ENCODE data around the gene MAJIN.
A peak's percentile ranks its signal among the peaks of the same experiment; 100 is the strongest.

Gene MAJIN

DNA sequence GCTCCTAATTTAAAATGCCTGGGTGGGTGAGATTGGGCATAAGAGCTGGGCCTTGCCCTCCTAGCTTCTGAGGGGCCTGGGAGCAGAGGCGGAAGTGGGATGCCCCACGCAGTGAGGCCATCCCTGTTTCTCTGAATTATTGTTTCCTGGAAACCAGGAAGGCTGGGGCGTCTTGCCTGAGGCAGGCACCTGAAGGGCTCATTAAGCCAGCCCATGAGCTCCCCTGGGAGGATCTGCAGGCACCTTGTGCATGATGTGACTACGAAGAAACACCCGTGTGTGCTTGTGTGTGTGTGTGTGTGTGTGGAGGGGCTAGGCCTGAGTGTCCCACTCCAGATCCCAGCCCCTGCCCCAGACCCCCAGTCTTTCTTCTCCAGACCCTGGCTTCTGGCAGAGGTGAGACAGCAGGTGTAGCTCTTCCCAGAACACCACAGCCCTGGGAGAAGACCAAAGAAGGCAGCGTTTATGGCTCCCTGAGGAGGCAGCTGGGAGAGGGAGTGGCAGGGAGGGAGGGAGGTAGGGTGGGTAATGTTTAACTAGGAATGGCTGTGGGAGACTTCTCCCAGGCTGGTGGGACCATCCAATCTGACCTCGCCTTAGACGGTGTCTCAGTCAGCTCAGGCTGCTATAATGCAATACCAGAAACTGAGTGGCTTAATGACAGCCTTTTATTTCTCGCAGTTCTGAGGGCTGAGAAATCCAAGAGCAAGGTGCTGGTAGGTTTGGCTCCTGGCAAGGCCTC is 27.0 kb upstream of the MAJIN start:
- TF ChIP-seq CEBPB (IDR thresholded peaks at IDR 0.05), result no peak
- TF ChIP-seq TEAD4 (IDR thresholded peaks at IDR 0.05), result no peak

DNA sequence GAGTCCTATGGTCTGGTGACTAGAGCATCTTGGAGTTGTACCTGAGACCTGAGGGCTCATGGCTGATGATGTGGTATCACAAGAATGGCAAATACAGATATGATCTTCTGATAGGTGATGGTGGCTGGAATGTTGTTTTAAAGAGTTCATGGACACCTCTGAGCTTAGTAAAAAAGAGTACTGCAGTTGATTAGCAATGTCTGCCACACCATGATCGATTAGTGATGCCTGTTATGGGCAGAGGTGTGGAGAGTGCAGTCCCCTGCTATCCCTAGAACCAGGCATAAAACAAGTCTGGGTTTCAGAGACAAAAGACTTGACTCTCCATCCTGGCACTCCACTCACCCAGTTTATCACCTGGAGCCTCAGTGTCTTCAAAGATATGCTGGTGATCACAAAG is 26.2 kb upstream of the MAJIN start:
- TF ChIP-seq YY1 (IDR thresholded peaks at IDR 0.05; ENCODE audit: low read depth) (peak; percentile 47; the same call in 1 of the 2 replicates), TEAD4 (IDR thresholded peaks at IDR 0.05) (no peak)

DNA sequence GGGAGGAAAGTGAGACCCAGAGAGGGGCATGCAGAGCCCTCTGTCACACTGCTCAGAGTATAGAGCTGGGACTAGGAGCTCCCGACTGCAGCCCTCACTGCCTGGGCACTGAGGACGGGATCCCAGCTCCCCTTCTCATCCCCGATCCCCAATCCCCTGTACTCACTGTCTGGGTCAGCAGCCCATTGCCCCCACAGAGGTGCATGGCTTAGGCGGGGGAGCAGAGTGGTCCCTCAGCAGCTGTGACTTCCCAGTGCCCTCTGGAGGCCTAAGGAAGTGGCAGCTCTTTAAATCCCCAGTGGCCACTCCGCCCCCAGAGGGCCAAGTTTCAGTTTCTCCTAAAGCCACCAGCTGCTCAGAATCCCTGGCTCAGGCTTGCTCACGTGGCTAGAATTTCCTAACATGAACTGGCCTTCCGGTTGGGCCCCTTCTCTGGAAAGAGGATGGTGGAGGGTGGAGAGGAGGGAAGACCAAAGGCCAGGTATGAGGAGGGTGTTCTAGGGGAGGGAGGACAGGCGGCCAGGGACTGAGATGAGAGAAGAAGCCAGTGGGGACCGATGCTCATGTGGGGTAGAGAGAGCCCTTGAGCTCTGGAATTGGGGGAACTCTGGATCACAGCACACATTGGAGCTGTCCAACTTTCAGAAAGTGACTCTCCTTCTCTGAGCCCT is 24.9 kb upstream of the MAJIN start, which contains the start of gene BATF2:
Gene BATF2 (minus strand): TSS at position 262 of the 671 bp plus-strand sequence. CDS start 57 bp downstream, at position 205.
- TF ChIP-seq RAD21 (IDR thresholded peaks at IDR 0.05; ENCODE audit: low read depth) (peak; percentile 62), ZBTB7A (IDR thresholded peaks at IDR 0.05; ENCODE audit: low read depth) (no peak)
- TF ChIP-seq, protein P1, sequence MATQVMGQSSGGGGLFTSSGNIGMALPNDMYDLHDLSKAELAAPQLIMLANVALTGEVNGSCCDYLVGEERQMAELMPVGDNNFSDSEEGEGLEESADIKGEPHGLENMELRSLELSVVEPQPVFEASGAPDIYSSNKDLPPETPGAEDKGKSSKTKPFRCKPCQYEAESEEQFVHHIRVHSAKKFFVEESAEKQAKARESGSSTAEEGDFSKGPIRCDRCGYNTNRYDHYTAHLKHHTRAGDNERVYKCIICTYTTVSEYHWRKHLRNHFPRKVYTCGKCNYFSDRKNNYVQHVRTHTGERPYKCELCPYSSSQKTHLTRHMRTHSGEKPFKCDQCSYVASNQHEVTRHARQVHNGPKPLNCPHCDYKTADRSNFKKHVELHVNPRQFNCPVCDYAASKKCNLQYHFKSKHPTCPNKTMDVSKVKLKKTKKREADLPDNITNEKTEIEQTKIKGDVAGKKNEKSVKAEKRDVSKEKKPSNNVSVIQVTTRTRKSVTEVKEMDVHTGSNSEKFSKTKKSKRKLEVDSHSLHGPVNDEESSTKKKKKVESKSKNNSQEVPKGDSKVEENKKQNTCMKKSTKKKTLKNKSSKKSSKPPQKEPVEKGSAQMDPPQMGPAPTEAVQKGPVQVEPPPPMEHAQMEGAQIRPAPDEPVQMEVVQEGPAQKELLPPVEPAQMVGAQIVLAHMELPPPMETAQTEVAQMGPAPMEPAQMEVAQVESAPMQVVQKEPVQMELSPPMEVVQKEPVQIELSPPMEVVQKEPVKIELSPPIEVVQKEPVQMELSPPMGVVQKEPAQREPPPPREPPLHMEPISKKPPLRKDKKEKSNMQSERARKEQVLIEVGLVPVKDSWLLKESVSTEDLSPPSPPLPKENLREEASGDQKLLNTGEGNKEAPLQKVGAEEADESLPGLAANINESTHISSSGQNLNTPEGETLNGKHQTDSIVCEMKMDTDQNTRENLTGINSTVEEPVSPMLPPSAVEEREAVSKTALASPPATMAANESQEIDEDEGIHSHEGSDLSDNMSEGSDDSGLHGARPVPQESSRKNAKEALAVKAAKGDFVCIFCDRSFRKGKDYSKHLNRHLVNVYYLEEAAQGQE (IDR thresholded peaks at IDR 0.05; ENCODE audit: low read depth), result peak; percentile 66
- TF ChIP-seq, protein P2, sequence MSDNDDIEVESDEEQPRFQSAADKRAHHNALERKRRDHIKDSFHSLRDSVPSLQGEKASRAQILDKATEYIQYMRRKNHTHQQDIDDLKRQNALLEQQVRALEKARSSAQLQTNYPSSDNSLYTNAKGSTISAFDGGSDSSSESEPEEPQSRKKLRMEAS (IDR thresholded peaks at IDR 0.05), result no peak
- TF ChIP-seq, protein P3, sequence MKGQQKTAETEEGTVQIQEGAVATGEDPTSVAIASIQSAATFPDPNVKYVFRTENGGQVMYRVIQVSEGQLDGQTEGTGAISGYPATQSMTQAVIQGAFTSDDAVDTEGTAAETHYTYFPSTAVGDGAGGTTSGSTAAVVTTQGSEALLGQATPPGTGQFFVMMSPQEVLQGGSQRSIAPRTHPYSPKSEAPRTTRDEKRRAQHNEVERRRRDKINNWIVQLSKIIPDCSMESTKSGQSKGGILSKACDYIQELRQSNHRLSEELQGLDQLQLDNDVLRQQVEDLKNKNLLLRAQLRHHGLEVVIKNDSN (IDR thresholded peaks at IDR 0.05), result peak; percentile 77

DNA sequence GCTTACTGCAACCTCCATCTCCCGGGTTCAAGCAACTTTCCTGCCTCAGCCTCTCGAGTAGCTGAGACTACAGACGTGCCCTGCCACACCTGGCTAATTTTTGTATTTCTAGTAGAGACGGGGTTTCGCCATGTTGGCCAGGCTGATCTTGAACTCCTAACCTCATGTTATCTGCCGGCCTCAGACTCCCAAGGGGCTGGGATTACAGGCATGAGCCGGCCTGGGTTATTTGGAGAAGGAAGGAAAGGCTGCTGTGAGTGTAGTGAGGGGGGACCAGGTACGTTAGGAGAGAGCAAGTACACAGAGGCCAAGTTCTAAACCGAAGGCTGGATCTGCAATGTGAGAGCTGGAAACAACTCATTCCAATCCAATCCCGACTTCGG is 24.4 kb upstream of the MAJIN start:
- TF ChIP-seq, protein P2 (IDR thresholded peaks at IDR 0.05), result no peak
- no peak for TF ChIP-seq FOXM1 (IDR thresholded peaks at IDR 0.05; ENCODE audit: borderline replicate concordance, low read depth)
- TF ChIP-seq YY1 (IDR thresholded peaks at IDR 0.05; ENCODE audit: low read depth), result no peak
- TF ChIP-seq NFIC (IDR thresholded peaks at IDR 0.05), result no peak
- no peak for TF ChIP-seq CEBPB (IDR thresholded peaks at IDR 0.05)
- no peak for TF ChIP-seq CREB1 (IDR thresholded peaks at IDR 0.05; ENCODE audit: low read depth)
- no peak for TF ChIP-seq RAD21 (IDR thresholded peaks at IDR 0.05; ENCODE audit: low read depth)
- TF ChIP-seq, protein P3 (IDR thresholded peaks at IDR 0.05), result no peak
- TF ChIP-seq ZBTB7A (IDR thresholded peaks at IDR 0.05; ENCODE audit: low read depth), result no peak
- TF ChIP-seq EP300 (IDR thresholded peaks at IDR 0.05; ENCODE audit: borderline replicate concordance), result no peak
- no peak for TF ChIP-seq TEAD4 (IDR thresholded peaks at IDR 0.05)

DNA sequence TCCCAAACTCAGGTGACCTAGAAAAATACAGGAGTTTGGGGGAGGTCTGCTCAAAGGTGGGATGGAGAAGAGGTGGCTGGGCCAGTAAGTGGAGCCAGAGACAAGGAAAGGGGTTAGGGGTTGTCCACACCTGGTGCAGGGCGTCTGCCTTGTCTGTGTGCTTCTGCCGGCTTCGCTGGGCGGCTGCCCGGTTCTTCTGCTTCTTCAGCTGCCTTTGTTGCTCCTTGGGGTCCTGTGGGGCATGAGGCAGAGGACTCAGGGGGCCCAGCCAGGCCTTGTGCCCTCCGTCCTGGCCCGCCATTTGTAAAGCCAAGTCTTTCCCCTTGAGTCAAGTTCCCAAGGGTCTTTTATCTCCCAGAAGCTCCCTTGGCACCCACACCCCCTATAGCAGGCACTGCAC is 22.4 kb upstream of the MAJIN start:
- no peak for TF ChIP-seq RAD21 (IDR thresholded peaks at IDR 0.05; ENCODE audit: low read depth)
- TF ChIP-seq, protein P2 (IDR thresholded peaks at IDR 0.05), result no peak
- no peak for TF ChIP-seq CEBPB (IDR thresholded peaks at IDR 0.05)
- TF ChIP-seq FOXM1 (IDR thresholded peaks at IDR 0.05; ENCODE audit: borderline replicate concordance, low read depth), result no peak
- no peak for TF ChIP-seq YY1 (IDR thresholded peaks at IDR 0.05; ENCODE audit: low read depth)
- TF ChIP-seq, protein P3 (IDR thresholded peaks at IDR 0.05), result no peak
- no peak for TF ChIP-seq ZBTB7A (IDR thresholded peaks at IDR 0.05; ENCODE audit: low read depth)
- TF ChIP-seq EP300 (IDR thresholded peaks at IDR 0.05; ENCODE audit: borderline replicate concordance), result no peak
- no peak for TF ChIP-seq NFIC (IDR thresholded peaks at IDR 0.05)
- no peak for TF ChIP-seq TCF12 (IDR thresholded peaks at IDR 0.05; ENCODE audit: low read depth)
- no peak for TF ChIP-seq TEAD4 (IDR thresholded peaks at IDR 0.05)
- TF ChIP-seq, protein P1 (IDR thresholded peaks at IDR 0.05; ENCODE audit: low read depth), result no peak
- TF ChIP-seq TAF1 (IDR thresholded peaks at IDR 0.05; ENCODE audit: low read depth), result no peak
- no peak for TF ChIP-seq EGR1 (IDR thresholded peaks at IDR 0.05)

Data from Ishikawa (cell line).